HepG2 (cell line): Measurements from ENCODE around the gene VAMP5. TPM values are rescaled to one million over a fixed set of nuclear protein-coding genes. Genes with fewer than 3 reads are reported as not detected.

ENCODE experiments used
- BRD4 ChIP-seq: sonication (generic); formaldehyde crosslinking; IDR thresholded peaks from 2 replicates; pipeline ENCODE4 v1.4.0; 2020; ENCODE audit warnings: missing genetic modification reagents
- DR1 ChIP-seq: sonication (generic); formaldehyde crosslinking; IDR thresholded peaks from 2 replicates; pipeline ENCODE4 v1.8.0; 2021; ENCODE audit warnings: mild to moderate bottlenecking, missing genetic modification reagents, inconsistent platforms
- KLF9 ChIP-seq: IDR thresholded peaks from 2 replicates; pipeline ENCODE4 v1.6.1; 2016; ENCODE audit warnings: low read depth
- MAZ ChIP-seq, 2 experiments: sonication (generic) in 1 of 2; formaldehyde crosslinking in 1 of 2; IDR thresholded peaks; 2 replicates each; pipeline versions ENCODE4 v1.5.0 to v1.6.1; 2012 to 2020; ENCODE audit warnings: low read depth in 2 of 2, mild to moderate bottlenecking in 2 of 2, borderline replicate concordance in 1 of 2, improper control_type of control experiment in 1 of 2, low read length in 1 of 2, missing genetic modification reagents in 1 of 2, moderate library complexity in 1 of 2
- NCOA1 ChIP-seq: sonication (generic); formaldehyde crosslinking; IDR thresholded peaks from 2 replicates; pipeline ENCODE4 v1.9.0; 2021; ENCODE audit warnings: missing genetic modification reagents
- POLR2G ChIP-seq: fragments of 200-400 bp; formaldehyde crosslinking; IDR thresholded peaks from 2 replicates; pipeline ENCODE4 v1.6.1; 2018; ENCODE audit warnings: mild to moderate bottlenecking, low read depth, low read length, moderate library complexity
- RNF2 ChIP-seq: fragments of 450-650 bp; conservative IDR thresholded peaks from 2 replicates; pipeline ENCODE4 v1.6.1; 2016; ENCODE audit warnings: low read depth
- SNAPC2 ChIP-seq: sonication (generic); formaldehyde crosslinking; IDR thresholded peaks from 2 replicates; pipeline ENCODE4 v1.8.1; 2022; ENCODE audit warnings: mild to moderate bottlenecking, missing genetic modification reagents
- SPEN ChIP-seq: sonication (generic); formaldehyde crosslinking; IDR thresholded peaks from 2 replicates; pipeline ENCODE4 v1.5.1; 2020; ENCODE audit warnings: low read depth, mild to moderate bottlenecking, missing genetic modification reagents
- TGIF2 ChIP-seq: IDR thresholded peaks from 2 replicates; pipeline ENCODE4 v1.6.1; 2016; ENCODE audit warnings: control low read depth, missing compliant biosample characterization
- ZBTB42 ChIP-seq: sonication (generic); formaldehyde crosslinking; IDR thresholded peaks from 2 replicates; pipeline ENCODE4 v1.5.0; 2020; ENCODE audit warnings: mild to moderate bottlenecking, missing genetic modification reagents
- ZNF235 ChIP-seq: sonication (generic); formaldehyde crosslinking; IDR thresholded peaks from 2 replicates; pipeline ENCODE4 v1.8.1; 2023; ENCODE audit warnings: mild to moderate bottlenecking, missing genetic modification reagents, borderline replicate concordance
- ZNF670 ChIP-seq: sonication (generic); formaldehyde crosslinking; IDR thresholded peaks from 2 replicates; pipeline ENCODE4 v1.8.0; 2022; ENCODE audit warnings: mild to moderate bottlenecking, missing genetic modification reagents, borderline replicate concordance
- ZNF841 ChIP-seq: sonication (generic); formaldehyde crosslinking; IDR thresholded peaks from 2 replicates; pipeline ENCODE4 v1.8.1; 2023; ENCODE audit warnings: missing genetic modification reagents, borderline replicate concordance
- ZNF878 ChIP-seq: sonication (generic); formaldehyde crosslinking; IDR thresholded peaks from 2 replicates; pipeline ENCODE4 v1.8.1; 2023; ENCODE audit warnings: mild to moderate bottlenecking, missing genetic modification reagents, moderate library complexity
- ZSCAN30 ChIP-seq: sonication (generic); formaldehyde crosslinking; IDR thresholded peaks from 2 replicates; pipeline ENCODE4 v1.5.0; 2020; ENCODE audit warnings: mild to moderate bottlenecking, missing genetic modification reagents
- ZSCAN31 ChIP-seq: sonication (generic); formaldehyde crosslinking; IDR thresholded peaks from 2 replicates; pipeline ENCODE4 v1.5.0; 2020; ENCODE audit warnings: low read depth, mild to moderate bottlenecking, missing genetic modification reagents
- ZSCAN9 ChIP-seq: IDR thresholded peaks from 2 replicates; pipeline ENCODE4 v1.6.1; 2016; ENCODE audit warnings: borderline replicate concordance
- polyA plus RNA-seq, 8 experiments: library from polyadenylated mRNA; depleted of rRNA in 3 of 8; stranded (reverse) in 7 of 8; unstranded in 1 of 8; fragments of >200 nt; fragmentation: Illumina TruSeq in 4 of 8; extraction: Trizol in 4 of 8; gene quantifications; 2 replicates each; pipeline versions ENCODE4 v1.2.1 to v1.2.3, GENCODE V29; 2011 to 2016; ENCODE audit warnings: low read depth in 4 of 8, missing spikeins in 1 of 8, mixed read lengths in 1 of 8; ENCODE audit not compliant: insufficient read depth in 1 of 8
- total RNA-seq, 5 experiments: library from RNA; depleted of rRNA; stranded (reverse); fragments of >200 nt; fragmentation: Illumina TruSeq; extraction: Trizol; gene quantifications; 2 replicates each; pipeline ENCODE4 v1.2.3, GENCODE V29; 2016; ENCODE audit warnings: low read depth in 1 of 5
- TF ChIP-seq, protein P1 (sequence below): sonication (generic); formaldehyde crosslinking; IDR thresholded peaks from 2 replicates; pipeline ENCODE4 v1.5.0; 2020; ENCODE audit warnings: missing genetic modification reagents, mild to moderate bottlenecking, borderline replicate concordance
- TF ChIP-seq, protein P2 (sequence below): sonication (generic); formaldehyde crosslinking; conservative IDR thresholded peaks from 2 replicates; pipeline ENCODE4 v1.8.0; 2022; ENCODE audit warnings: low read depth, missing genetic modification reagents
- TF ChIP-seq, protein P3 (sequence below): sonication (generic); formaldehyde crosslinking; IDR thresholded peaks from 2 replicates; pipeline ENCODE4 v1.5.1; 2020; ENCODE audit warnings: missing genetic modification reagents, mild to moderate bottlenecking, borderline replicate concordance
- TF ChIP-seq, protein P4 (sequence below): sonication (generic); formaldehyde crosslinking; IDR thresholded peaks from 2 replicates; pipeline ENCODE4 v1.4.0; 2020; ENCODE audit warnings: missing genetic modification reagents

The VAMP5 gene
- total and polyA plus RNA-seq, 2 of the 13 experiments (the other 11 are each of a cell fraction or from before 2014, with no cell fraction given) = 7.2 to 56.7 TPM

DNA sequence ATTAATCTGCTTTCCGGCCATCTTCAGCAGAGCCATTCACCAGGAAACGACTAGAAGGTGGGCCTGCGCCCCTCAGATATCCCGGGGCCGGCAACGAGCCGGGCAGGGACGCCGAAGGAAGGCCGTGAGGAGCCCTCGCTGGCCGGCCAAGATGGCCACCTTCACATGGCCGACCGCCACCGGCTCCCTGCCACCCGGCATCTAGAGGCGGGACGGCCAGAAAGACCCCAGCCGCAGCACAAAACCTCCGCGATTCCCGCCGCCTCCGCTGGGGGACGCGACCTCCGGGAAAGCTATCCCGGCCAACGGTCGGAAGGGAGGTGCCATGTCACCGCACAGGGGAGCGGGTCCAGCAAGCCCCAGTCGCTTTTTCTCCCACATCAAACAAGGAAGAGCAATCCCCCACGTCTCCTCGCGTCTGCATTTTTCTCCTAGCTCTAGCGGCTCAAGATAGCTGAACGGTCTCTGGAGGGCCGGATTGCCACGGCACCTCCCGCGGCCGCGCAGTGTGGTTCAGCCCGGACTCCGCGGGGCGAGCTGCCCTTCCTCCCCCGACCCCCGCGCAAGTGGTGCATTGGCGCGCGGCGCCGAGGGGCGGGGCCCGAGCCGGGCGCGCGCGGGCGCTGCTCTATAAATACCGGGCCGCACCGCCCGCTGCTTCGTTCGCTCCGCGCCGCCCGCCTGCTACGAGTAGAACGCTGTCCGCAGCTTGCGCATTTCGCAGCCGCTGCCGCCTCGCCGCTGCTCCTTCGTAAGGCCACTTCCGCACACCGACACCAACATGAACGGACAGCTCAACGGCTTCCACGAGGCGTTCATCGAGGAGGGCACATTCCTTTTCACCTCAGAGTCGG is 45.5 kb upstream of the VAMP5 start, which contains the start of gene MAT2A (continued):
- peak; percentile 45 for TF ChIP-seq ZSCAN9 (CRISPR knock-in tag)
- TF ChIP-seq, protein P1, sequence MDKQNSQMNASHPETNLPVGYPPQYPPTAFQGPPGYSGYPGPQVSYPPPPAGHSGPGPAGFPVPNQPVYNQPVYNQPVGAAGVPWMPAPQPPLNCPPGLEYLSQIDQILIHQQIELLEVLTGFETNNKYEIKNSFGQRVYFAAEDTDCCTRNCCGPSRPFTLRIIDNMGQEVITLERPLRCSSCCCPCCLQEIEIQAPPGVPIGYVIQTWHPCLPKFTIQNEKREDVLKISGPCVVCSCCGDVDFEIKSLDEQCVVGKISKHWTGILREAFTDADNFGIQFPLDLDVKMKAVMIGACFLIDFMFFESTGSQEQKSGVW (CRISPR knock-in tag) = no peak
- TF ChIP-seq, protein P2, sequence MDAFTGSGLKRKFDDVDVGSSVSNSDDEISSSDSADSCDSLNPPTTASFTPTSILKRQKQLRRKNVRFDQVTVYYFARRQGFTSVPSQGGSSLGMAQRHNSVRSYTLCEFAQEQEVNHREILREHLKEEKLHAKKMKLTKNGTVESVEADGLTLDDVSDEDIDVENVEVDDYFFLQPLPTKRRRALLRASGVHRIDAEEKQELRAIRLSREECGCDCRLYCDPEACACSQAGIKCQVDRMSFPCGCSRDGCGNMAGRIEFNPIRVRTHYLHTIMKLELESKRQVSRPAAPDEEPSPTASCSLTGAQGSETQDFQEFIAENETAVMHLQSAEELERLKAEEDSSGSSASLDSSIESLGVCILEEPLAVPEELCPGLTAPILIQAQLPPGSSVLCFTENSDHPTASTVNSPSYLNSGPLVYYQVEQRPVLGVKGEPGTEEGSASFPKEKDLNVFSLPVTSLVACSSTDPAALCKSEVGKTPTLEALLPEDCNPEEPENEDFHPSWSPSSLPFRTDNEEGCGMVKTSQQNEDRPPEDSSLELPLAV (CRISPR knock-in tag) = peak; percentile 97
- TF ChIP-seq KLF9 (CRISPR knock-in tag) = peak; percentile 75; the same call in 1 of the 2 replicates
- no peak for TF ChIP-seq ZBTB42 (CRISPR knock-in tag)
- peak; percentile 100 for TF ChIP-seq POLR2G
- peak; percentile 97 for TF ChIP-seq BRD4
- 0 out of 2 replicates have a peak, but pooled peaks have one; percentile 6 for TF ChIP-seq NCOA1
- TF ChIP-seq ZSCAN30 = no peak; the same call in 1 of the 2 replicates
- TF ChIP-seq RNF2 = peak; percentile 66
- TF ChIP-seq, protein P3, sequence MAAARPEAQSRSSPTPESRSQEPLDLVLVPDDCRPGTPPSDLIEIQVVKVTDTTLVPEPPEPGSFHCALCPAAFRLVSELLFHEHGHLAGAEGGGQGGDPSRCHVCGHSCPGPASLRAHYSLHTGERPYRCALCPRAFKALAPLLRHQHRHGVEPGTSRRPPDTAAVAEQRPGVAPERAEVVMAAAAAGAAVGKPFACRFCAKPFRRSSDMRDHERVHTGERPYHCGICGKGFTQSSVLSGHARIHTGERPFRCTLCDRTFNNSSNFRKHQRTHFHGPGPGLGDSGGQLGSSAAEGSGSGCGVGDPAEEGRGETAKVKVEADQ (CRISPR knock-in tag) = peak; percentile 80
- peak; percentile 69 for TF ChIP-seq TGIF2 (CRISPR knock-in tag)
- peak; percentile 96; the same call in 1 of the 2 replicates for TF ChIP-seq MAZ (IDR thresholded peaks at IDR 0.05; ENCODE audit: borderline replicate concordance, low read depth, low read length)
- TF ChIP-seq MAZ (CRISPR knock-in tag; IDR thresholded peaks at IDR 0.05; ENCODE audit: low read depth) = peak; percentile 81
- no peak for TF ChIP-seq ZNF841 (CRISPR knock-in tag)
- peak; percentile 50; the same call in 1 of the 2 replicates for TF ChIP-seq ZNF235 (CRISPR knock-in tag)
- TF ChIP-seq ZNF878 (CRISPR knock-in tag) = no peak; the same call in 1 of the 2 replicates
- TF ChIP-seq SNAPC2 (CRISPR knock-in tag) = peak; percentile 24
- peak; percentile 57 for TF ChIP-seq DR1 (CRISPR knock-in tag)
- TF ChIP-seq ZSCAN31 (CRISPR knock-in tag) = peak; percentile 96
- TF ChIP-seq ZNF670 (CRISPR knock-in tag) = peak; percentile 78
- TF ChIP-seq SPEN (CRISPR knock-in tag) = no peak; the same call in 1 of the 2 replicates
- TF ChIP-seq, protein P4, sequence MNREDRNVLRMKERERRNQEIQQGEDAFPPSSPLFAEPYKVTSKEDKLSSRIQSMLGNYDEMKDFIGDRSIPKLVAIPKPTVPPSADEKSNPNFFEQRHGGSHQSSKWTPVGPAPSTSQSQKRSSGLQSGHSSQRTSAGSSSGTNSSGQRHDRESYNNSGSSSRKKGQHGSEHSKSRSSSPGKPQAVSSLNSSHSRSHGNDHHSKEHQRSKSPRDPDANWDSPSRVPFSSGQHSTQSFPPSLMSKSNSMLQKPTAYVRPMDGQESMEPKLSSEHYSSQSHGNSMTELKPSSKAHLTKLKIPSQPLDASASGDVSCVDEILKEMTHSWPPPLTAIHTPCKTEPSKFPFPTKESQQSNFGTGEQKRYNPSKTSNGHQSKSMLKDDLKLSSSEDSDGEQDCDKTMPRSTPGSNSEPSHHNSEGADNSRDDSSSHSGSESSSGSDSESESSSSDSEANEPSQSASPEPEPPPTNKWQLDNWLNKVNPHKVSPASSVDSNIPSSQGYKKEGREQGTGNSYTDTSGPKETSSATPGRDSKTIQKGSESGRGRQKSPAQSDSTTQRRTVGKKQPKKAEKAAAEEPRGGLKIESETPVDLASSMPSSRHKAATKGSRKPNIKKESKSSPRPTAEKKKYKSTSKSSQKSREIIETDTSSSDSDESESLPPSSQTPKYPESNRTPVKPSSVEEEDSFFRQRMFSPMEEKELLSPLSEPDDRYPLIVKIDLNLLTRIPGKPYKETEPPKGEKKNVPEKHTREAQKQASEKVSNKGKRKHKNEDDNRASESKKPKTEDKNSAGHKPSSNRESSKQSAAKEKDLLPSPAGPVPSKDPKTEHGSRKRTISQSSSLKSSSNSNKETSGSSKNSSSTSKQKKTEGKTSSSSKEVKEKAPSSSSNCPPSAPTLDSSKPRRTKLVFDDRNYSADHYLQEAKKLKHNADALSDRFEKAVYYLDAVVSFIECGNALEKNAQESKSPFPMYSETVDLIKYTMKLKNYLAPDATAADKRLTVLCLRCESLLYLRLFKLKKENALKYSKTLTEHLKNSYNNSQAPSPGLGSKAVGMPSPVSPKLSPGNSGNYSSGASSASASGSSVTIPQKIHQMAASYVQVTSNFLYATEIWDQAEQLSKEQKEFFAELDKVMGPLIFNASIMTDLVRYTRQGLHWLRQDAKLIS = peak; percentile 84
